GM12878 (cell line): ENCODE measurements around the gene TRPT1. TPM values are rescaled to one million over a fixed set of nuclear protein-coding genes. Genes with fewer than 3 reads are reported as not detected.

Source experiments
- BCL11A ChIP-seq: IDR thresholded peaks from 2 replicates; pipeline ENCODE4 v1.6.1; 2011; ENCODE audit warnings: low read depth, low read length
- BCL3 ChIP-seq: IDR thresholded peaks from 2 replicates; pipeline ENCODE4 v1.6.1; 2011; ENCODE audit warnings: borderline replicate concordance, low read depth, mild to moderate bottlenecking, moderate library complexity, low read length; ENCODE audit not compliant: insufficient read depth, poor library complexity, severe bottlenecking
- CTCF ChIP-seq, 3 experiments: IDR thresholded peaks in 2 of 3; conservative IDR thresholded peaks in 1 of 3; 2 replicates each; pipeline ENCODE4 v1.5.1; 2011; ENCODE audit warnings: low read depth in 3 of 3, low read length in 3 of 3, mild to moderate bottlenecking in 3 of 3, control low read depth in 2 of 3, moderate library complexity in 2 of 3, inconsistent platforms in 1 of 3, mixed read lengths in 1 of 3; ENCODE audit not compliant: control insufficient read depth in 2 of 3, insufficient read depth in 1 of 3; ENCODE audit errors: extremely low read depth in 1 of 3
- CUX1 ChIP-seq: IDR thresholded peaks from 2 replicates; pipeline ENCODE4 v1.6.1; 2012; ENCODE audit warnings: improper control_type of control experiment, low read depth, low read length; ENCODE audit not compliant: insufficient replicate concordance
- ESRRA ChIP-seq: IDR thresholded peaks from 2 replicates; pipeline ENCODE4 v1.6.1; 2012; ENCODE audit warnings: mild to moderate bottlenecking, low read length, improper control_type of control experiment
- POLR2AphosphoS2 ChIP-seq: IDR thresholded peaks from 2 replicates; pipeline ENCODE4 v1.6.1; 2011; ENCODE audit warnings: low read depth, mild to moderate bottlenecking, low read length, improper control_type of control experiment, moderate library complexity
- TAF1 ChIP-seq: IDR thresholded peaks from 2 replicates; pipeline ENCODE4 v1.6.1; 2011; ENCODE audit warnings: mild to moderate bottlenecking, low read depth, low read length, borderline replicate concordance
- polyA plus RNA-seq, 11 experiments: library from polyadenylated mRNA; depleted of rRNA in 4 of 11; unstranded in 6 of 11; stranded (reverse) in 5 of 11; fragments of >200 nt; fragmentation: Nextera tagmentation in 4 of 11; fragmentation: Illumina TruSeq in 1 of 11; extraction: Ambion mirVana in 4 of 11; extraction: Trizol in 1 of 11; gene quantifications; 1 replicate in 1 of 11; 2 replicates in 10 of 11; pipeline versions ENCODE4 v1.2.1 to v1.2.3, GENCODE V29; 2011 to 2016; ENCODE audit warnings: inconsistent platforms in 2 of 11, missing spikeins in 2 of 11, low read depth in 1 of 11
- total RNA-seq, 4 experiments: library from RNA; depleted of rRNA in 3 of 4; stranded (reverse); fragments of >200 nt in 3 of 4; fragmentation: Illumina TruSeq in 1 of 4; extraction: Trizol in 1 of 4; gene quantifications; 2 replicates each; pipeline versions ENCODE4 v1.2.1 to v1.2.3, GENCODE V29; 2013 to 2021

The TRPT1 gene
- total and polyA plus RNA-seq, 10 of the 15 experiments (the other 5 are each of a cell fraction or from before 2014, with no cell fraction given) = 7.1 to 63.0 (median 31.4) TPM

- no peak for TF ChIP-seq CUX1
- TF ChIP-seq TAF1 = peak; percentile 50; the same call in 1 of the 2 replicates
- TF ChIP-seq BCL3 = peak; percentile 24
- TF ChIP-seq ESRRA = no peak; the same call in 1 of the 2 replicates
- no peak for TF ChIP-seq BCL11A
- TF ChIP-seq CTCF (IDR thresholded peaks at IDR 0.05 in 2 of 3, conservative IDR thresholded peaks at IDR 0.05 in 1 of 3; ENCODE audit: control insufficient read depth in 2 of 3, extremely low read depth in 1 of 3, insufficient read depth in 1 of 3, low read depth in 3 of 3, low read length in 3 of 3) = peak; percentile 25 to 48 (median 36); a peak in 4 of 6 replicates
- peak; percentile 59 for TF ChIP-seq POLR2AphosphoS2
Observed at GRCh38 chr11:64225608-64226506, at the start of gene TRPT1, which contains the start of gene NUDT22 (continued).
